ENCODE results near the gene SOCS1.

The SOCS1 gene

DNA sequence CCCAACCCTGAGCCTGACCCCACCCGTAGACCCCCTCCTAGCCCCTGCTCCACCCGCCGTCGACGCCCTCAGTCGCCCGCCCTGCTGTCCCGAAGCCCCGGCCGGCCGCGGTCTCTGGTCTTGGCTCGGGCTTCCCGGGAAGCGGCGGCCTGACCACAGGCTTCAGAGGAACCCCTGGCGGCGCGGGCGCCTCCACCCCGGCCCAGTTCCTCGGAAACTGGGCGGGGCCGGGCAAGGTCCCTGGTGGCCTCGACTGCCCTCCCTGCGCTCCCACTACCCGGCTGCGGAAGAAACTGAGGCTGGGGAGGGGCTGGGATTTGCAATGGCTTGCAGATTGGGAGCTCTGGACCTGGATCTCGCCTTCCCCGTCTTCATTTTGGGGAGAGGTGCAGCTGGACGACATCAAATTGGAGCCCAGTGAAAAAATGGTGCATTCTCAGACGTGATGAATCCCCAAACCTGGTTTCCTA is 692 bp upstream of the SOCS1 start:
- Histone ChIP-seq H3K27me3 (ENCODE audit: insufficient read depth, poor library complexity, severe bottlenecking) (no peaks in the 10 kb centered on the region), H3K27ac (replicated peaks) (peak overlapping the region; percentile 88), H3K4me3 (replicated peaks; ENCODE audit: insufficient read depth, low read length) (peak overlapping the region; percentile 83)
- peak in 1 of 2 experiments; percentile 33 for DNase-seq (ENCODE audit: low read depth in 1 of 2, low spot score in 1 of 2)
- no peak for TF ChIP-seq POLR2AphosphoS5 (IDR thresholded peaks at IDR 0.05; ENCODE audit: low read depth)
- TF ChIP-seq SPI1 (IDR thresholded peaks at IDR 0.05; ENCODE audit: borderline replicate concordance, low read depth): no peak

DNA sequence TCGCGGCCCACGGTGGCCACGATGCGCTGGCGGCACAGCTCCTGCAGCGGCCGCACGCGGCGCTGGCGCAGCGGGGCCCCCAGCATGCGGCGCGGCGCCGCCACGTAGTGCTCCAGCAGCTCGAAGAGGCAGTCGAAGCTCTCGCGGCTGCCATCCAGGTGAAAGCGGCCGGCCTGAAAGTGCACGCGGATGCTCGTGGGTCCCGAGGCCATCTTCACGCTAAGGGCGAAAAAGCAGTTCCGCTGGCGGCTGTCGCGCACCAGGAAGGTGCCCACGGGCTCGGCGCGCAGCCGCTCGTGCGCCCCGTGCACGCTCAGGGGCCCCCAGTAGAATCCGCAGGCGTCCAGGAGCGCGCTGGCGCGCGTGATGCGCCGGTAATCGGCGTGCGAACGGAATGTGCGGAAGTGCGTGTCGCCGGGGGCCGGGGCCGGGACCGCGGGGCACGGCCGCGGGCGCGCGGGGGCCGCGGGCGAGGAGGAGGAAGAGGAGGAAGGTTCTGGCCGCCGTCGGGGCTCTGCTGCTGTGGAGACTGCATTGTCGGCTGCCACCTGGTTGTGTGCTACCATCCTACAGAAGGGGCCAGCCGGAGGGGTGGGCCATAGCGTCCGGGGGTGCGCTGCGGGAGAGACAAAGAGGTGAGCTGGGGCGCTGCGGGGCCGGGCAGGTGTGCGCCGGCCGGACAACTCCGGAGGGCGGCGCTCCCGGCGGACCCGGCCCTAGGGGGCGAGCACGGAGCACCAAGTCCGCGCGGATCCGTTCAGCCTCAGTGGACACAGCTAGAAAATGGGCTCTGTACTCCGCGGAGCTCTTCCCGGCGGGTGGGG is 879 bp downstream of the SOCS1 start:
- TF ChIP-seq GABPA (IDR thresholded peaks at IDR 0.05; ENCODE audit: low read depth) (no peak), POLR2AphosphoS5 (IDR thresholded peaks at IDR 0.05; ENCODE audit: low read depth) (0 out of 2 replicates have a peak, but pooled peaks have one; percentile 18), SPI1 (IDR thresholded peaks at IDR 0.05; ENCODE audit: borderline replicate concordance, low read depth) (peak; percentile 23; the same call in 1 of the 2 replicates)
- TF ChIP-seq, protein P1, sequence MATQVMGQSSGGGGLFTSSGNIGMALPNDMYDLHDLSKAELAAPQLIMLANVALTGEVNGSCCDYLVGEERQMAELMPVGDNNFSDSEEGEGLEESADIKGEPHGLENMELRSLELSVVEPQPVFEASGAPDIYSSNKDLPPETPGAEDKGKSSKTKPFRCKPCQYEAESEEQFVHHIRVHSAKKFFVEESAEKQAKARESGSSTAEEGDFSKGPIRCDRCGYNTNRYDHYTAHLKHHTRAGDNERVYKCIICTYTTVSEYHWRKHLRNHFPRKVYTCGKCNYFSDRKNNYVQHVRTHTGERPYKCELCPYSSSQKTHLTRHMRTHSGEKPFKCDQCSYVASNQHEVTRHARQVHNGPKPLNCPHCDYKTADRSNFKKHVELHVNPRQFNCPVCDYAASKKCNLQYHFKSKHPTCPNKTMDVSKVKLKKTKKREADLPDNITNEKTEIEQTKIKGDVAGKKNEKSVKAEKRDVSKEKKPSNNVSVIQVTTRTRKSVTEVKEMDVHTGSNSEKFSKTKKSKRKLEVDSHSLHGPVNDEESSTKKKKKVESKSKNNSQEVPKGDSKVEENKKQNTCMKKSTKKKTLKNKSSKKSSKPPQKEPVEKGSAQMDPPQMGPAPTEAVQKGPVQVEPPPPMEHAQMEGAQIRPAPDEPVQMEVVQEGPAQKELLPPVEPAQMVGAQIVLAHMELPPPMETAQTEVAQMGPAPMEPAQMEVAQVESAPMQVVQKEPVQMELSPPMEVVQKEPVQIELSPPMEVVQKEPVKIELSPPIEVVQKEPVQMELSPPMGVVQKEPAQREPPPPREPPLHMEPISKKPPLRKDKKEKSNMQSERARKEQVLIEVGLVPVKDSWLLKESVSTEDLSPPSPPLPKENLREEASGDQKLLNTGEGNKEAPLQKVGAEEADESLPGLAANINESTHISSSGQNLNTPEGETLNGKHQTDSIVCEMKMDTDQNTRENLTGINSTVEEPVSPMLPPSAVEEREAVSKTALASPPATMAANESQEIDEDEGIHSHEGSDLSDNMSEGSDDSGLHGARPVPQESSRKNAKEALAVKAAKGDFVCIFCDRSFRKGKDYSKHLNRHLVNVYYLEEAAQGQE (IDR thresholded peaks at IDR 0.05; ENCODE audit: insufficient replicate concordance, low read depth): no peak
- peak in 1 of 2 experiments; percentile 37 for DNase-seq (ENCODE audit: low read depth in 1 of 2, low spot score in 1 of 2)
- H3K27me3 ChIP-seq (ENCODE audit: insufficient read depth, poor library complexity, severe bottlenecking): no peaks in the 10 kb centered on the region
- H3K4me3 ChIP-seq (replicated peaks; ENCODE audit: insufficient read depth, low read length): peak overlapping the region; percentile 83
- no peak overlapping the region for H3K27ac ChIP-seq (replicated peaks)

DNA sequence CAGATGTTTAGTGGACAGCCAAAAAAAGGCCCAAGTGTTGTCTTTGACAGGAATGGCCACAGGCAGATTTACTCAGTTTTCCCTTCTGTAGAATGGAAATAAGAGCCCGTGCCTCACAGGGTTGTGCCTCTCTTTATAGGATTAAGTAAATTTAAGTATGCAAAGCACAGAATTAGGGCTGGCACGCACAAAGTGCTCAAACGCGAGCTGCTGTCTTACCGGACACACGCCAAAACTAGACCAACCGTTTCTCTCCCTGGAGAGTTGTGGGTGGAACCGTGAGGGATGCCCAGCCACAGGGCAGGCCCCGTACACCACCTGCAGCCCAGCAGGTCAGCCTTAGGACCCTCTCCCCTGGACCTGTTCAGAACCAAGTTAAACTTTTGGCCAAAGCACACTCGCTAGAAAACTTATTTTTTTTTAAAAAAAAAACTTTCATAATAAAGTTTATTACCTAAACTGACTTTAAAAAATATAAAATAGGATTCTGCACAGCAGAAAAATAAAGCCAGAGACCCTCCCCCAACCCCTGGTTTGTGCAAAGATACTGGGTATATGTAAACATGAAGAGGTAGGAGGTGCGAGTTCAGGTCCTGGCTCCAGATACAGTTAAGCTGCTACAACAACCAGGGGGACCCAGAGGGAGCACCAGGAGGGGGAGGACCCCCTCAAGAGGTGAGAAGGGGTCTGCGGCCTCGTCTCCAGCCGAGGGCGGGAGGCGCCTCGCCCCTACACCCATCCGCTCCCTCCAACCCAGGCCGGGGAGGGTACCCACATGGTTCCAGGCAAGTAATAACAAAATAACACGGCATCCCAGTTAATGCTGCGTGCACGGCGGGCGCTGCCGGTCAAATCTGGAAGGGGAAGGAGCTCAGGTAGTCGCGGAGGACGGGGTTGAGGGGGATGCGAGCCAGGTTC is 1.8 kb downstream of the SOCS1 start:
- no peak overlapping the region for H3K4me3 ChIP-seq (replicated peaks; ENCODE audit: insufficient read depth, low read length)
- H3K27ac ChIP-seq (replicated peaks): no peak overlapping the region
- H3K27me3 ChIP-seq (ENCODE audit: insufficient read depth, poor library complexity, severe bottlenecking): no peaks in the 10 kb centered on the region
- no peak for TF ChIP-seq POLR2AphosphoS5 (IDR thresholded peaks at IDR 0.05; ENCODE audit: low read depth)
- no peak for TF ChIP-seq SPI1 (IDR thresholded peaks at IDR 0.05; ENCODE audit: borderline replicate concordance, low read depth)
- TF ChIP-seq GABPA (IDR thresholded peaks at IDR 0.05; ENCODE audit: low read depth): no peak
- TF ChIP-seq, protein P2, sequence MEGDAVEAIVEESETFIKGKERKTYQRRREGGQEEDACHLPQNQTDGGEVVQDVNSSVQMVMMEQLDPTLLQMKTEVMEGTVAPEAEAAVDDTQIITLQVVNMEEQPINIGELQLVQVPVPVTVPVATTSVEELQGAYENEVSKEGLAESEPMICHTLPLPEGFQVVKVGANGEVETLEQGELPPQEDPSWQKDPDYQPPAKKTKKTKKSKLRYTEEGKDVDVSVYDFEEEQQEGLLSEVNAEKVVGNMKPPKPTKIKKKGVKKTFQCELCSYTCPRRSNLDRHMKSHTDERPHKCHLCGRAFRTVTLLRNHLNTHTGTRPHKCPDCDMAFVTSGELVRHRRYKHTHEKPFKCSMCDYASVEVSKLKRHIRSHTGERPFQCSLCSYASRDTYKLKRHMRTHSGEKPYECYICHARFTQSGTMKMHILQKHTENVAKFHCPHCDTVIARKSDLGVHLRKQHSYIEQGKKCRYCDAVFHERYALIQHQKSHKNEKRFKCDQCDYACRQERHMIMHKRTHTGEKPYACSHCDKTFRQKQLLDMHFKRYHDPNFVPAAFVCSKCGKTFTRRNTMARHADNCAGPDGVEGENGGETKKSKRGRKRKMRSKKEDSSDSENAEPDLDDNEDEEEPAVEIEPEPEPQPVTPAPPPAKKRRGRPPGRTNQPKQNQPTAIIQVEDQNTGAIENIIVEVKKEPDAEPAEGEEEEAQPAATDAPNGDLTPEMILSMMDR (IDR thresholded peaks at IDR 0.05; ENCODE audit: insufficient read depth, low read length): no peak
- TF ChIP-seq, protein P1 (IDR thresholded peaks at IDR 0.05; ENCODE audit: insufficient replicate concordance, low read depth): no peak
- DNase-seq (ENCODE audit: low read depth in 1 of 2, low spot score in 1 of 2): no peak

DNA sequence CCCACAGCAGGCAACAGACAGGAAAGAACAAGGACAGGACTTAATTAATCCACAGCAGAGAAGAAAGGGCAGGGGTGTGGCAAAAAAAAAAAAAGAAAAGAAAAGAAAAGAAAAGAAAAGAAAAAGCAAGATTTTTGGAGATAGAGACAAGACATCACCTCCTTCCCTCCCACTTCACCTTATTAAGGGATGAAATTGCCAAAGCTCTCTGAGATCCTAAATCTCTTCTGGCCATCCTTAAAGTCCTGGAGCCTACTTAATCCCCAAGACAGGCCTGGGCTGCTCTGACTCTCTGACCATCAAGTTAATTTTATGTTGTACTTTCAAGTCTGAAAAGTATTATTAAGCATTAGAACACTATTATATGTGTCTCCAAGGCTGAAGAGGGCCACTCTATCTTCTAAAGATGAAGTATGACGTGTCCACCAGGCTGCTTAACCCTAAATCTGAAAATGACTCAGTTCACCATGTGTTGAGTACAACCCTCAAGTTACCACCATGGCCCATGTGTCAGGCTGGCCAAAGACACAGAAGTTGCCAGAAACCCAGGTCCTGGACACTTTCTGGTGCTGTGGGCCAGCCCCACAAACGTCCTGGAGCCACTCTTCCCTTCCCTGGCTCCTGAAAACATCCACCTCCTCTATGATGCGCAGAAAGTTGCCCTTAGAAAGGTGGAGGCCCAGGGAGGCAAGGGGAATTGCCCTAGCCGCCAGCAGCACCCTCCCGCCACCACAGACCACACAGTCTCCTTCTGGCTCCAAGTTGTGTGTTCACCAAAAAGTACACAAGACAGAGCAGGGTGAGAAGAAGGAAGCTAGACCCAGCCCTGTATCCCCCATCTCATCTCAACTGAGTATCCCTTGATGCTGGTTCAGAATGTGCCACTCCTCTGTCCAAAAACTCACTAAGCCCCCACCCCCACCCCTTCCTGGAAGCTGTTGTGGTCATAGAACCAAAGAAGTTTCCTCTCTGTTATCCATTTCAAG is 2.7 kb downstream of the SOCS1 start:
- no peak for TF ChIP-seq SPI1 (IDR thresholded peaks at IDR 0.05; ENCODE audit: borderline replicate concordance, low read depth)
- TF ChIP-seq, protein P2 (IDR thresholded peaks at IDR 0.05; ENCODE audit: insufficient read depth, low read length): no peak
- TF ChIP-seq GABPA (IDR thresholded peaks at IDR 0.05; ENCODE audit: low read depth): no peak
- TF ChIP-seq, protein P1 (IDR thresholded peaks at IDR 0.05; ENCODE audit: insufficient replicate concordance, low read depth): no peak
- TF ChIP-seq POLR2AphosphoS5 (IDR thresholded peaks at IDR 0.05; ENCODE audit: low read depth): no peak
- Histone ChIP-seq H3K27ac (replicated peaks) (no peak overlapping the region), H3K4me3 (replicated peaks; ENCODE audit: insufficient read depth, low read length) (no peak overlapping the region), H3K27me3 (ENCODE audit: insufficient read depth, poor library complexity, severe bottlenecking) (no peaks in the 10 kb centered on the region)
- no peak for DNase-seq (ENCODE audit: low read depth in 1 of 2, low spot score in 1 of 2)
